22Rv1 (cell line): ENCODE data around the gene ABI3BP.

Experiments used
- CTCF ChIP-seq: fragments of 450-650 bp; IDR thresholded peaks from 2 replicates; pipeline ENCODE4 v1.5.1; 2017; ENCODE audit warnings: mild to moderate bottlenecking
- ZFX ChIP-seq: fragments of 450-650 bp; IDR thresholded peaks from 2 replicates; pipeline ENCODE4 v1.6.1; 2017; ENCODE audit warnings: antibody characterized with exemption, borderline replicate concordance

- TF ChIP-seq CTCF (no peak), ZFX (no peak)
Observed at GRCh38 chr3:100999160-100999559, 5.9 kb upstream of the ABI3BP start.
